ENCODE measurements around the gene HEBP2. TPM values are rescaled to one million over a fixed set of nuclear protein-coding genes. Genes with fewer than 3 reads are reported as not detected.

Gene HEBP2
- total and polyA plus RNA-seq, 2 of the 13 experiments (the other 11 are each of a cell fraction or from before 2014, with no cell fraction given): 16.0 to 72.8 TPM

DNA sequence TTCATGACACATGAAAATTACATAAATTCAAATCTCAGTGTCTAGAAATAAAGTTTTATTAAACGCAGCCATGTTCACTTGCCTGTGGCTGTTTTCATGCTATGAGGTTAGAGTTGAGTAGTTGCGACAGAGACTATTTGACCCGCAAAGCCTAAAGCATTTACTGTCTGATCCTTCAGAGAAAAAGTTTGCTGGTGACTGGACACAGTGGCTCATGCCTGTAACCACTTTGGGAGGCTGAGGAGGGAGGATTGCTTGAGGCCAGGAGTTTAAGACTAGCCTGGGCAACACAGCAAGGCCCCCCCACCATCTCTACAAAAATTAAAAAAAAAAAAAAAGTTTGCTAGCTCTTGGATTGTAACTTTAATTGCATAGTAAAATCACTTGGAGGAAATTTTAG is 17.1 kb upstream of the HEBP2 start:
- H3K9me3 ChIP-seq (ENCODE audit: low read length): no peaks in the 10 kb centered on the region
- H4K20me1 ChIP-seq (ENCODE audit: insufficient read depth, low read length): no peaks in the 10 kb centered on the region
- no peak overlapping the region for H2AFZ ChIP-seq (ENCODE audit: low read length)
- no peak overlapping the region for H3K9ac ChIP-seq (ENCODE audit: insufficient read depth, low read depth, low read length)
- peaks cover 27% of the 10 kb centered on the region for H3K4me1 ChIP-seq (ENCODE audit: insufficient read depth, low read length)
- peaks cover 0 to 11% of the 10 kb centered on the region in 2 experiments; a peak in 4 of 5 replicates for H3K27me3 ChIP-seq (ENCODE audit: control insufficient read depth in 1 of 2, insufficient read depth in 2 of 2, low read length in 2 of 2)
- intact Hi-C loops (cut with micrococcal nuclease; ENCODE audit: unreplicated experiment): no loop called here
- FAIRE-seq (no peak), ATAC-seq (0 out of 3 replicates have a peak, but pooled peaks have one; percentile 12), DNase-seq (ENCODE audit: low spot score) (no peak)
- H3K79me2 ChIP-seq (ENCODE audit: insufficient read depth, low read length): no peaks in the 10 kb centered on the region
- BruUV-seq (replicated peaks): no TSS peak
- ChIA-PET POLR2A (no interaction called here), CTCF (ENCODE audit: low intra/inter-chr PET ratio, low total read pairs) (no interaction called here)
- no peaks in the 10 kb centered on the region for H3K36me3 ChIP-seq (replicated peaks in 1 of 2; ENCODE audit: control insufficient read depth in 1 of 2, insufficient read depth in 2 of 2, low read length in 2 of 2)
- WGBS (ENCODE audit: low lambda C conversion rate): 10% methylated on average over 3 of the region's 3 CpGs
- no peak for TF ChIP-seq AHDC1 (CRISPR knock-in tag; IDR thresholded peaks at IDR 0.05; ENCODE audit: borderline replicate concordance)
- 0 out of 2 replicates have a peak, but pooled peaks have one; percentile 20 for TF ChIP-seq CEBPG (CRISPR knock-in tag; IDR thresholded peaks at IDR 0.05)
- TF ChIP-seq ZBTB40 (IDR thresholded peaks at IDR 0.05): no peak
- peak; percentile 46; the same call in 1 of the 2 replicates for TF ChIP-seq ZBTB40 (CRISPR knock-in tag; IDR thresholded peaks at IDR 0.05)
- TF ChIP-seq, protein P1, sequence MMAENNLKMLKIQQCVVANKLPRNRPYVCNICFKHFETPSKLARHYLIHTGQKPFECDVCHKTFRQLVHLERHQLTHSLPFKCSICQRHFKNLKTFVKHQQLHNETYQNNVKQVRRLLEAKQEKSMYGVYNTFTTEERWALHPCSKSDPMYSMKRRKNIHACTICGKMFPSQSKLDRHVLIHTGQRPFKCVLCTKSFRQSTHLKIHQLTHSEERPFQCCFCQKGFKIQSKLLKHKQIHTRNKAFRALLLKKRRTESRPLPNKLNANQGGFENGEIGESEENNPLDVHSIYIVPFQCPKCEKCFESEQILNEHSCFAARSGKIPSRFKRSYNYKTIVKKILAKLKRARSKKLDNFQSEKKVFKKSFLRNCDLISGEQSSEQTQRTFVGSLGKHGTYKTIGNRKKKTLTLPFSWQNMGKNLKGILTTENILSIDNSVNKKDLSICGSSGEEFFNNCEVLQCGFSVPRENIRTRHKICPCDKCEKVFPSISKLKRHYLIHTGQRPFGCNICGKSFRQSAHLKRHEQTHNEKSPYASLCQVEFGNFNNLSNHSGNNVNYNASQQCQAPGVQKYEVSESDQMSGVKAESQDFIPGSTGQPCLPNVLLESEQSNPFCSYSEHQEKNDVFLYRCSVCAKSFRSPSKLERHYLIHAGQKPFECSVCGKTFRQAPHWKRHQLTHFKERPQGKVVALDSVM (CRISPR knock-in tag; IDR thresholded peaks at IDR 0.05): peak; percentile 60; the same call in 1 of the 2 replicates
- H3K27ac ChIP-seq (ENCODE audit: extremely low read length, insufficient read depth, low read length): no peak overlapping the region
- in situ Hi-C loops (cut with HindIII; ENCODE audit: extremely low pct_ligation_motif_present, low pct_unique_long_range_greater_than_20kb): no loop called here
- H3K4me3 ChIP-seq (replicated peaks in 1 of 3; ENCODE audit: insufficient read depth in 1 of 3, low read depth in 2 of 3, low read length in 3 of 3): no peak overlapping the region
- 0 out of 2 replicates have a peak overlapping the region, but pooled peaks have one; percentile 33 for H3K4me2 ChIP-seq (ENCODE audit: low read depth, low read length)
